Activated naive CD8-positive, alpha-beta T cell treated with anti-CD3 and anti-CD28 coated beads for 36 hours (primary cell): ENCODE measurements around the gene KLHL29. TPM values are rescaled to one million over a fixed set of nuclear protein-coding genes. Genes with fewer than 3 reads are reported as not detected.

Source experiments
- DNase-seq: peaks from one replicate; pipeline ENCODE4 v3.0.0; 2021
- H3K27ac Mint-ChIP-seq: one replicate; pipeline ENCODE4 v1.8.0; 2022; ENCODE audit warnings: mild to moderate bottlenecking, moderate library complexity, mixed read lengths
- H3K27me3 Mint-ChIP-seq: one replicate; pipeline ENCODE4 v1.8.0; 2022; ENCODE audit warnings: mild to moderate bottlenecking, mixed read lengths
- H3K36me3 Mint-ChIP-seq: one replicate; pipeline ENCODE4 v1.8.0; 2021; ENCODE audit warnings: mild to moderate bottlenecking, mixed read lengths
- H3K4me1 Mint-ChIP-seq: one replicate; pipeline ENCODE4 v1.8.0; 2021; ENCODE audit warnings: mixed read lengths
- H3K4me3 Mint-ChIP-seq: one replicate; pipeline ENCODE4 v1.8.0; 2022; ENCODE audit warnings: mild to moderate bottlenecking, moderate library complexity, mixed read lengths
- H3K9me3 Mint-ChIP-seq: one replicate; pipeline ENCODE4 v1.8.0; 2022; ENCODE audit warnings: mixed read lengths
- total RNA-seq, 2 experiments: library from RNA; stranded (reverse); gene quantifications; one replicate each; pipeline ENCODE4 v1.2.3, GENCODE V29; 2021

KLHL29 gene
- total RNA-seq, 2 experiments from 2014 or later, result 1.2 to 1.5 TPM

DNA sequence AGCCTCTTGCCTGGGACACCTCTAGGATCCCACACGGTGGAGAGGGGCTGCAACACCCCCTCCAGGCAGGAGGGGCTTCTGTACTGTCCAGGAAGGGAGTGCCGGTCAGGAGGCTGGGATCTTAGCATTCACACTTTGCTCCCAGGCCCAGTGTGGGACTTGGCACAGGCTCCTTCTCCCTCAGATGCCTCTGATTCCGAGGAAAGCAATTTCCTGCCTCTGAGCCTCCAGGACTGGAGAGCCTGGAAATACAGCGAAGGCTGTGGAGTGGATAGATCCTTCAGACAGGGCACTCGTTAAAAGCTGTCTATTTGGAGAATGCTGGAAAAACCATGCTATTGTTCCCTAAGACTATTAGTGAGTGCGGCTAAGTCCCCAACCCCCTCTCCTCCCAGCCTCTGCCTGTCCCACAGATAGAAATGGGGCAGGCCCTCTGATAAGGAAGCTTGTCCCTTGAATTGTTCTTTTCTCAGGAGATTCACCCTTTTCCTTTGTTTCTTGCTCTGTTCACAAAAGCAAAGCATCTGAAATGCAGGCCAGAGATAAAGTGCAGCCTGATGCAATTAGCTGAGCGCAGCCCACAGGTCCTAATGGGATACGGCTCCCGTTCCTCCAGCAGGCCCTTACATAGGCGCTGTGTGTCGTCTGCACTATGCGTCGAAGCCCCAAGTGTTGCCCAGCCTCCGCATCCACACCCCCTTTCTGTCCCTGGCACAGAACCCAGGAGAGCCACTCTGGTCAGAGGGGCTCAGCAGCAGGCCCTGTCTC, 252.2 kb downstream of the KLHL29 start:
- H3K27ac Mint-ChIP-seq, result no peak overlapping the region

DNA sequence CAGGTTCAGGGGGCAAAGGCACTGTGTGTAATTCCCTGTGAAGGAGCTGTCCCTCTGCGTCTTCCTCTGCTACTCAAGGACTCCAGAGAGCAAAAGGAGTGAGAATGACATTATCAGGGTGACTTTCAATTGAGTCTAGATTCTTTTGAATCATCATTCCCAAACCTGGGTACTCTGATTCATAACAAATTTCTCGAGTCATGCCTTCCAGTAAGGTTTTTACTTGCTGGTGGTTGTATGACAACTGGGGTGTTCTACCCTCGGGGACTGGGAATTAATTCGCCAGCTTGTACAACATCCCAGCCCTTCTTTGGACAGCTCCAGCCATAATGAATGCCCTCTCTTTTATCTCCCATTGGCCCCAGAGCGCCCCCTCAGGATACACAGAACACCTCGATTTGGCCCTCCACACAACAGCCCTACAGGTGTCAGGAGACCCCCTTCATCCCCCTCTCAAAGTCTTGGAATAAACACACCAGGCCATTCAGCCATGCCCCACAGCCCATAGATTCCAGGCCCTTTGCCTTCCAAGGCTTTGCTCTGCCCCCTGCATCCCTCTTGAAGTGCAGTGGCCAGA, 254.5 kb downstream of the KLHL29 start:
- Mint-ChIP-seq H3K36me3 (peaks cover 8% of the 10 kb centered on the region), H3K27ac (no peak overlapping the region), H3K27me3 (no peaks in the 10 kb centered on the region), H3K4me1 (no peaks in the 10 kb centered on the region), H3K9me3 (no peaks in the 10 kb centered on the region), H3K4me3 (no peak overlapping the region)
- DNase-seq, result no peak

More for the DNA sequence above, 252.2 kb downstream of the KLHL29 start:
- DNase-seq, result no peak
- Mint-ChIP-seq H3K4me1 (no peaks in the 10 kb centered on the region), H3K4me3 (no peak overlapping the region), H3K27me3 (no peaks in the 10 kb centered on the region), H3K9me3 (no peaks in the 10 kb centered on the region), H3K36me3 (no peaks in the 10 kb centered on the region)

DNA sequence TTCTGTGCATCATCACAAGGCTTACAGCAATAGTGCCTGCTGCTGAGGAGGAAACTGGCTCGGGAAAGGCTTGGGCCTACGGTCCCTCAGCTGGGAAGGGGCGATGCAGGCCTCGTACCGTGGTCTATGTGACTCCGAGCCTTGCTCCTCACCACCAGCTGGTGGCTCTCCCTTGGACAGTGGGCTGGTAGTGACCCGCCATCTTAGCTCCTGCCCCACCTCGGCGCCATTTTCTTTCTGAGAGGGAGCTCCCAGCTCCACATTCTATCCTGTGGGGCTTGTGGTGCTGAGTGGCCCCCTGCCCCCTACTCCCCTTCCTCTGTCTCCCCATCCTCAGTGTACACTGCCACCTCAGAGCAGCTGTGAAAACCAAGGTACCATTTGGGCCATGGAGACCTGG, 255.7 kb downstream of the KLHL29 start:
- no peaks in the 10 kb centered on the region for H3K4me1 Mint-ChIP-seq
- no peak for DNase-seq
- no peak overlapping the region for H3K4me3 Mint-ChIP-seq
- peaks cover 8% of the 10 kb centered on the region for H3K36me3 Mint-ChIP-seq
- H3K9me3 Mint-ChIP-seq, result no peaks in the 10 kb centered on the region
- no peak overlapping the region for H3K27ac Mint-ChIP-seq
- no peaks in the 10 kb centered on the region for H3K27me3 Mint-ChIP-seq

DNA sequence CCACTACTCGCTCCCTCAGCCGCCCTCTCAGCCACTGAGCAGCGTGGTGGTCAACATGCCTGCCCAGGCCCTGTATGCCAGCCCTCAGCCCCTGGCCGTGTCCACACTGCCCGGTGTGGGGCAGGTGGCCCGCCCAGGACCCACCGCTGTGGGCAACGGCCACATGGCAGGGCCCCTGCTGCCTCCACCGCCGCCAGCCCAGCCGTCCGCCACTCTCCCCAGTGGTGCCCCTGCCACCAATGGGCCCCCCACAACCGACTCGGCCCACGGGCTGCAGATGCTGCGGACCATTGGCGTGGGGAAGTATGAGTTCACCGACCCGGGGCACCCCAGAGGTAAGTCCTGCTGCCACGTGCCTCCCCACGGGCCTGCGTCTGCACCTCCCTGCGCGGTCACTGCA, 257.5 kb downstream of the KLHL29 start:
- no peaks in the 10 kb centered on the region for H3K27me3 Mint-ChIP-seq
- no peak overlapping the region for H3K27ac Mint-ChIP-seq
- H3K36me3 Mint-ChIP-seq, result peaks cover 8% of the 10 kb centered on the region
- H3K9me3 Mint-ChIP-seq, result no peaks in the 10 kb centered on the region
- DNase-seq, result no peak
- no peaks in the 10 kb centered on the region for H3K4me1 Mint-ChIP-seq
- H3K4me3 Mint-ChIP-seq, result no peak overlapping the region

DNA sequence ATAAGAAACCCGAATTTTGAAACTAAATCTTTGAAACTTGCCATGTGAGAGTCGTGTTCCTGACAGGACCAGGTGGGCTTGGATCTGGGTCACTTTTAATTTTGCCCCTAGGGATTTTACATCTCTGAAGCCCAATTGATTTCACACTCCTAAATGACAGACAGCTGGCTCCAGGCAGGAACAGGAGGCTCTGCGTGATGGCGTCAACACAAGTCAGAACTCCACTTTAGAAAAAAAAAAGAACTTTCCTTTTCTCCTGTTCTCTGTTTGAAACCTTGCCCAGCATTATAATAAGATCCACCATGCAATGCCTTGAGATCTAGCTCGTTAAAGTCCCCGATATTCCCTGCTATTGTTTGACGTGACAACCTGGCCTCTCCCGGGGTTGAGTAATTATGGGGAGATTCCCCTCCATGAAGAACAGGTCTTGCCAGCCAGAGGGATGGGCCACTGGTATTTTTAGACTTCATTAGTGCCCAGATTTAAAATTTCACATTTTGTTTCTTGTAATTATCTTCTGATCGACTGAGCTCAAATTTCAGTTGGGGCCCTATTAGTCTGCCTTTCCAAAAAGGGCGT, 260.3 kb downstream of the KLHL29 start:
- Mint-ChIP-seq H3K4me1 (peaks cover 3% of the 10 kb centered on the region), H3K27ac (no peak overlapping the region), H3K9me3 (no peaks in the 10 kb centered on the region), H3K4me3 (no peak overlapping the region), H3K27me3 (no peaks in the 10 kb centered on the region), H3K36me3 (peaks cover 8% of the 10 kb centered on the region)
- no peak for DNase-seq

DNA sequence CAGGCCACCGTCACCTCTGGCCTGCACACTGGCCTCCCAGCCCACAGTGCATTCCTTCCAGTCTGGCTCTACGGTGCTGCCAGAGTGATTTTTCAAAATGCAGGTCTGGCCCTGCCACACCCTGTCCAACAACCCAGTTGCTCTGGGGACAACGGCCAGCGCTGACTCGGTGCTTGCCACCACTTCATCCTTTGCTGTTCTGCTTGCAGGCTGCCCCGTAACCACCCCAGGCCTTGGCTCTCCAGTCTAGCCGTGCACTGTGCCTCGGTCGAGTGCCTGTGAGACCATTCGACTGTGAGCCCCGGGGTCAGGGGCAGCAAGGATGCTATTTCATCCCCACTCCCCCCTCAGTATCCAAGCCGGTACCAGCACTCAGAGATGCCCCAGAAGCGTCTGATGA, 262.6 kb downstream of the KLHL29 start:
- Mint-ChIP-seq H3K4me3 (no peak overlapping the region), H3K36me3 (peaks cover 8% of the 10 kb centered on the region), H3K9me3 (no peaks in the 10 kb centered on the region), H3K27me3 (no peaks in the 10 kb centered on the region), H3K4me1 (peaks cover 3% of the 10 kb centered on the region), H3K27ac (no peak overlapping the region)
- no peak for DNase-seq

DNA sequence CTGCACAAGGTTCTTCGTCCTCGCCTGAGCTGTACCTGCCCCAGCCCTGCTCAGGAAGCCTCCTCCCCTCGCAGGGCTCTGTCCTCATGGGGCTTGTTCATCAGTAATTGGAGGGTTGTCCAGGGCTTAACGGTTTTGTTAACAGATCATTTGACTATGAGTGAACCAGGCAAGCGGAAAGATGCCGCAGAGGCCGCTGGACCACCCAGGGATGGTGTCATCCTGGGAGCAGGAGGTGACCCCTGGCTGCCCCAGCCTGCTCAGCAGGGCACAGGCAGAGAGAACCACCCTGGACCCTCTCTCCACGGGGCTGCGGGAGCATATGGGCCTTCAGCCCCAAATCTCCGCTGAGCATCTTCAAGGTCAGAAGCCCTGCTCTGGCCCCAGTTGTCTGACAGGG, 264.3 kb downstream of the KLHL29 start:
- H3K9me3 Mint-ChIP-seq, result no peaks in the 10 kb centered on the region
- no peaks in the 10 kb centered on the region for H3K36me3 Mint-ChIP-seq
- peaks cover 3% of the 10 kb centered on the region for H3K4me1 Mint-ChIP-seq
- no peak overlapping the region for H3K27ac Mint-ChIP-seq
- H3K4me3 Mint-ChIP-seq, result no peak overlapping the region
- H3K27me3 Mint-ChIP-seq, result no peaks in the 10 kb centered on the region
- no peak for DNase-seq

DNA sequence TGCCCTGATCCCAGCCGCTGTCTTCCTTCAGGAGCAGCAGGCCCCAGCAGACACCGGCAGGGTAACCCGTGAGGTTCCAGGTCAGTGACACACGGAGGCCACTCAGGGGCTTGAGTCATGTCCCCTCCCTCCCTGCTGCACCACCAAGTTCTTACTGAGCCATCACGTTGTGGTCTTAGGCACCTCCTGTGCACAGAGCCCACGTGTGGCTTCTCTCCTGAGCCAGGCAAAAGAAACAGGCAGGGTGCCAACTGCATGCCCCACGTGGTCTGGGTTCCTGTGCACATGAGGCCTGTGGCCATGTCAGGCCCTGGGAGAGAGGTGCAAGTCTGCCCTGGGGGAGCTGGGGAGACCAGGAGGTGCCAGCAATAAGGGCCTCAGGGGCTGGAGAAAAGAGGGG, 264.8 kb downstream of the KLHL29 start:
- no peak overlapping the region for H3K27ac Mint-ChIP-seq
- no peaks in the 10 kb centered on the region for H3K27me3 Mint-ChIP-seq
- no peak overlapping the region for H3K4me3 Mint-ChIP-seq
- H3K36me3 Mint-ChIP-seq, result no peaks in the 10 kb centered on the region
- no peak for DNase-seq
- peaks cover 3% of the 10 kb centered on the region for H3K4me1 Mint-ChIP-seq
- H3K9me3 Mint-ChIP-seq, result no peaks in the 10 kb centered on the region

DNA sequence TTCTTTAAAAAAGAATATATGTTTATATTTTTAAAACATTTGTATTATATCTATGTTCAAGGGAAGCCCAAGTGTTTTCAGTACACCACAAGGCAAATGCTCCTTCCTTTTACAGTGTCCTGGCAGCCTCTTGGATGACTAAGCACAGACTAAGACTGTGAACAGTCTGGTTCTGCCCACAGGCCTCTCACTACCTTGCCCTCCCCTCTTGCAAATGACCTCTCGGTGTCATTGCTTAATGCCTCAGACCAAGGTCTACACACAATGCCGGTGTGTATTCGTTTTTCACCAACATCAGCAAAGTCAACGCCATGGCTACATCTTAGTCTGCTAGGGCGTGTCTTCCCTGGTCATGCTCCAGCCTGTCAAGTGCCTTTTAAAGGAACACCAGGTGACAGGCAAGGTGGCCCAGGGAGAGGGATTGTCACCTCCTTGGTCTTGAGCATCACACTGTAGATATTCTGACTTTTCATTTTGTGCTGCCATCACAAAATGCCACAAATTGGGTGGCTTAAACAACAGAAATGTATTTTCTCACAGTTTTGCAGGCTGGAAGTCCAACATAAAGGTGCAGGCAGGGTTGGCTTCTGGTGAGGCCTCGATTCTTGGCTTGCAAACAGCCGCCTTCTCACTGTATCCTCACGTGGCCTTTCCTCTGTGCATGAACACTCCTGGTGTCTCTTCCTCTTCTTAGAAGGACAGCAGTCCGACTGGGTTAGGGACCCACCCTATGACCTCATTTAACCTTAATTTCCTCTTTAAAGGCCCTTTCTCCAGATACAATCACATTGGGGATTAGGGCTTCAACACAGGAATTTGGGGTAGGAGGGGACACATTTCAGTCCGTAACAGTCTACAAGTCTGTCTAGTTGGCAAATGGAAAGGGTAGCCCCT, 266.5 kb downstream of the KLHL29 start:
- Mint-ChIP-seq H3K27me3 (no peaks in the 10 kb centered on the region), H3K9me3 (no peaks in the 10 kb centered on the region), H3K4me1 (peaks cover 3% of the 10 kb centered on the region), H3K4me3 (no peak overlapping the region), H3K36me3 (no peaks in the 10 kb centered on the region), H3K27ac (no peak overlapping the region)
- DNase-seq, result no peak

DNA sequence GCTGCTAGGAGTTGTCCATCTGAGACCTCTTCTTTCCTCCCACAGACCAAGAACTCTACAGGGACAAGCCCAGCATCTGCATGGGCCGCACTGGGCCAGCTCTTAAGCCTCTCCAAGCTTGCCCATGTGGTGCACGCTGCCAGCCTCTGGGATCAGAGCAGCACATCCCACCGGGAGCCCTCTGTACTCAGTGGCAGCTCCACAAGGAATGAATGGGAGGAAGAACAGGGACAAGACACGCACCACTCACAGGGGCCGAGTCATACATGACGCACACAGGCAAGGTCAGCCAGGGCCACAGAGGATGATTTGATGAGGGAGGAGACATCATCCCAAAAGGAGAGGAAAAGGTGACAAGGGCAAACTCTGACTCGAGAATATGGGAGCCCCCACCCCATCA, 268.3 kb downstream of the KLHL29 start:
- Mint-ChIP-seq H3K27me3 (no peaks in the 10 kb centered on the region), H3K4me1 (peaks cover 8% of the 10 kb centered on the region), H3K36me3 (no peaks in the 10 kb centered on the region), H3K27ac (no peak overlapping the region), H3K4me3 (no peak overlapping the region), H3K9me3 (no peaks in the 10 kb centered on the region)
- DNase-seq, result no peak

DNA sequence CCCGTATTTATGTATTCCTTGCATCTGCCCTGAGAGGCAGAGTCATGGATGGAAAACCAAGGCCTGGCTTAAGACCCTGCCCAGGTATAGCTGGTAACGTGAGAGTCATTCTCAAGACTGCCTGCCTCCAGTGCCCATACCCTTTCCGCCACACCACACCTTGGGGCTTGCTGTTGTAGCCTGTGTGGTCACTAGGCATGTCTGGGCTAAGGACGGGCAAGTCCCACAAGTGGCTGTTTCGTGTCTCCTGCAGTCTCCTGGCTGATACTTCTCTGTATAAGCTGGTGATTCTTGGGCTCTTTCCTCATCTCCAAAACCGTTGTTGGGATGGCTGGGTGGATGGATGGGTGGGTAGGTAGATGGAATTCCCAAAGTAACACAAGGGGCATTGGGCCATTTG, 269.8 kb downstream of the KLHL29 start:
- no peak for DNase-seq
- no peak overlapping the region for H3K27ac Mint-ChIP-seq
- H3K36me3 Mint-ChIP-seq, result no peaks in the 10 kb centered on the region
- H3K4me1 Mint-ChIP-seq, result peaks cover 16% of the 10 kb centered on the region
- H3K9me3 Mint-ChIP-seq, result no peaks in the 10 kb centered on the region
- no peak overlapping the region for H3K4me3 Mint-ChIP-seq
- H3K27me3 Mint-ChIP-seq, result no peaks in the 10 kb centered on the region

DNA sequence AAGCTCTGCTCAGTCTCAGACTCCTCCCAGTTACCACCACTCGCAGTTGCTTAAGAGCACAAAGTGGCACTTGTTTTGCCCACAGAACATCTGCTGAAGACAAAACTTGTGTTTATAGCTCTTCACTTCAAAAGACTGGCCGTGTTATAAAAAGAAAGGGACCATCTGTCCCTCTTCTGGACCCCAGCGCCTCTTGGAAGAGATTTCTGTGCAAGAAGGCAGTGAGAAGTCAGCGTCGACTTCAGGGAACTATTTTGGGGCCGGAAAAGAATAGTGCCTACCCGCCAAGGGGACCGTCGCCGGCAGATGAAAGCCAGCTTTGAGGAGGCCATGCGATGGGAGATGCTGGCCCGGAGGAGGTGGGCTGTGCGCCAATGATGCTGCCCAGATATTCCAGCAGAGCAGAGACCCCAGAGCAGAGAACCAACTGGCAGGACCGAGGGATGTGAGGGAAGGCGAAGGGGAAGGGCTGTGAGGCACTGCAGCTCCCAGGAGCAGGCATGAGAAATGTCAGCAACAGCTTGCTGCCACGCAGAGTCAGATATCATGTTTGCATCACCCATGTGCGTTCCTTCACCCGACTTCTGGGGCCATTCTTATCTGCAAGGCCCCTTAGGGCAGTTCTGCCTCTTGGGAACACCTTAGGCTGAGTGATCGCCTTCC, 271.1 kb downstream of the KLHL29 start:
- Mint-ChIP-seq H3K27ac (no peak overlapping the region), H3K4me1 (peaks cover 13% of the 10 kb centered on the region), H3K9me3 (no peaks in the 10 kb centered on the region), H3K4me3 (no peak overlapping the region), H3K27me3 (no peaks in the 10 kb centered on the region), H3K36me3 (no peaks in the 10 kb centered on the region)
- no peak for DNase-seq

DNA sequence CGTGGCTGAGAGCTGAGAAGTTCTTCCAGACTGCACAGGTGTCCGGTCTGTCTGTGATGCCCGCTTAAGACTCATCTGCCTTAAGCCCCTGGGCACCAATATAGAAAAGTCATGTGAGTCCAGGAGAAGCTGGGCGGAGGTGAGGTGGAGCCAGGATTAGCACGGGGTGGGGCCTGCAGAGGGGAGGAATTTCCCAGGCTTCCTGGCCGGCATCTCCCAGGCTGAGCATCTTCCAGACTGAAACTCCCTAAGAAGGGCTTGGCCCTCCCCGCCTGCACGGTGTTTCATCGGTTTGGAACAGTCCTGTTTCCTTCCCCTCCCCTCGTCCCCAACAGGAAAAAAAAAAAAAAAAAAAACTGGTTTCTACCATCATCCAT, 271.6 kb downstream of the KLHL29 start:
- Mint-ChIP-seq H3K36me3 (no peaks in the 10 kb centered on the region), H3K4me3 (no peak overlapping the region), H3K27ac (no peak overlapping the region), H3K27me3 (no peaks in the 10 kb centered on the region), H3K4me1 (peaks cover 13% of the 10 kb centered on the region), H3K9me3 (no peaks in the 10 kb centered on the region)
- DNase-seq, result no peak

DNA sequence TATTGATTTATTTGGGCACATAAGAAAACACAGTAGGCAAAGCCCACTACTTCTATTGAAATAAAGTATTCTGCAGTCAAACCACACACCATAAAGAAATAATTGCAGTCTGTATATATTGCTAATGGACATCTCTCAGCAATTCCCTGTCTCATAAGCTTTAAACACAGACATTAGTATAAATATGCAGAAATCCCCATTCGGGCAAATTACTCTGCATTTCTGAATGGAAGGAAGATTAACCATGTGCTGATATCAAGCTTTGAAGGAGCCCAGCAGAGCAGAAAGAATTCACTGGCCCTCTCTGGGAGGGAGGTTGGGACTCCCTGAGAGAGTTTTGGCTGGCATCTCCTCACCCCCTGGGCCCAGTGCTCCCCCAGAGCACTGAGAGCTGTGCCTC, 272.4 kb downstream of the KLHL29 start:
- H3K27ac Mint-ChIP-seq, result no peak overlapping the region
- H3K27me3 Mint-ChIP-seq, result peaks cover 6% of the 10 kb centered on the region
- H3K4me1 Mint-ChIP-seq, result peaks cover 13% of the 10 kb centered on the region
- no peak overlapping the region for H3K4me3 Mint-ChIP-seq
- no peaks in the 10 kb centered on the region for H3K9me3 Mint-ChIP-seq
- no peak for DNase-seq
- no peaks in the 10 kb centered on the region for H3K36me3 Mint-ChIP-seq

DNA sequence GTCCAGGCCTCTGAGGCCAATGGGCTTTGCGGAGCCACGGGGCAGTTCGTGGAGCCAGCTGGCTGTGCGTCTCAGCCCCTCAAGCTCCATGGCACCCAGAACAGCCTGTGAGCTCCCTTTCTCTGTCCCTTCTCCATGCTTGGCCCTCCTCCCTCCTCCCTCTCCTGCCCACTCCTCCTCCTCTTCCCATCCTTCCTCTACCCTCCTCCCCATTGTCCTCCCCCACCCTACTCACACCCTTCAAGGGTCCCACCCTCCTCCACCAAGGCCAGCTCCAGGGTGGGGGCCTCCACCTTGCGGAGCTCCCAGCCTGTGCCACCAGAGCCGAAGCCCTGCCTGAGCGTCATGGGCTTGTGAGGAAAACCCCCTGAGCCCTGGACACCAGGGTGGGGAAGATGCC, 273.0 kb downstream of the KLHL29 start:
- DNase-seq, result no peak
- peaks cover 9% of the 10 kb centered on the region for H3K27me3 Mint-ChIP-seq
- no peaks in the 10 kb centered on the region for H3K9me3 Mint-ChIP-seq
- no peaks in the 10 kb centered on the region for H3K36me3 Mint-ChIP-seq
- H3K4me3 Mint-ChIP-seq, result no peak overlapping the region
- H3K4me1 Mint-ChIP-seq, result peaks cover 13% of the 10 kb centered on the region
- H3K27ac Mint-ChIP-seq, result no peak overlapping the region
